ENCODE measurements around the gene WDR90. TPM values are rescaled to one million over a fixed set of nuclear protein-coding genes. Genes with fewer than 3 reads are reported as not detected.

The WDR90 gene
- polyA plus RNA-seq, 2 donors, result 19.5 to 45.3 TPM

DNA sequence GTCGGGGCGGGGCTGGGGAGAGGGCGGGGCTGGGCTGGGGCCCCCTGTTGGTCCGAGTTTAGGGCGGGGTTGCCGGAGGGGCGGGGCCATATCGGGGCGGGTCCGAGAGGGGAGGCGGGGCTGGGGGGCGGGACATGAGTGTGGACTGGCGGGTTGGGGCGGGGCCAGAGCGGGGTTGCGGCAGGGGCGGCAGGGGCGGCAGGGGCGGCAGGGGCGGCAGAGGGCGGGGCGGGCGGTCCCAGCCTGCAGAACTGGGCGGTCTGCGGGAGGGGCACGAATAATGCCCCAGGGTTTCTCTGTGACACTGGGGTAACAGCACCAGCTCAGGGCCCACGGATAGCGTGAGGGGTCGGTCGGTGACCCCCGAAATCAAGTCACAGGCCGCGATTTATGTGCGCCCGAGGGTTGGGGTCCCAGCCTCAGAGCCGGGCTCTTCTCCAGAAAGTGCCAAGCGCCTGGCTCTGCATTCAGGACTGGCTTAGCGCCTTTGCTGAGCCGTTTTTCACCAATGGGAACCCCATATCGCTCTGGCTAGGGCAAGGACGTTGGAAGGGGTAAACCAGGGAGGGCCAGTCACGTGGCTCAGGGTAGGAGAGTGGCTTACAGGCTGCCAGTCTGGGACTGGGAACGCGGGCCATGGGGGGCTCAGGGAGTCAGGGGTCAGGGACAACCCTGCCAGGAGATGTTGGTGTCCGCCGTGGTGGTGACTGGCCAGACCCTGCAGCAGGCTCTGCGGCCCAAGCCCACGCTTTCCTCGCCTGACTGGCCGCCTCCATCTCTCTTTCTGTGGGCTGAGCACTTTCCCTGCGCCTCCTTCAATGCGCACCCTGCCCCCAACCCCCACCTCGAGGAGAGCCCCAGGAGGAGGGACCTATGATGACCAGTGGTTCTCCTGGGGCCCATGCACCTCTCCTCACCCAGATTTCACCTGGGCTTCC is 11.8 kb upstream of the WDR90 start:
- WGBS, 2 donors, result 16 to 21% methylated on average over 38 to 53 of the region's 53 CpGs

GRCh38 chr16:638034-638543 is 11.1 kb upstream of the WDR90 start:
- Histone ChIP-seq H3K9me3 (ENCODE audit: control insufficient read depth in 2 of 2, insufficient read depth in 1 of 2, low read depth in 1 of 2, low read length in 1 of 2) (no peaks in the 10 kb centered on the region), H3K27ac (ENCODE audit: low read depth in 2 of 2, low read length in 1 of 2) (no peak overlapping the region), H3K4me1 (ENCODE audit: control insufficient read depth in 2 of 2, insufficient read depth in 2 of 2, low read length in 1 of 2) (peaks cover 0 to 22% of the 10 kb centered on the region in 2 donors), H3K4me3 (ENCODE audit: low read depth in 1 of 2, low read length in 2 of 2) (no peak overlapping the region), H3K36me3 (ENCODE audit: control insufficient read depth in 2 of 2, insufficient read depth in 2 of 2, low read length in 1 of 2) (peaks cover 0 to 12% of the 10 kb centered on the region in 2 donors), H3K27me3 (ENCODE audit: control insufficient read depth in 1 of 2, insufficient read depth in 2 of 2, low read length in 2 of 2) (no peaks in the 10 kb centered on the region)
- 82 to 87% methylated on average over 15 of the region's 15 CpGs for WGBS, 2 donors

More for the DNA sequence above, 11.8 kb upstream of the WDR90 start:
- H3K4me3 ChIP-seq (ENCODE audit: low read depth in 1 of 2, low read length in 2 of 2), result peak overlapping the region; percentile 68 to 90
- H3K4me1 ChIP-seq (ENCODE audit: control insufficient read depth in 2 of 2, insufficient read depth in 2 of 2, low read length in 1 of 2), result peaks cover 0 to 15% of the 10 kb centered on the region in 2 donors
- H3K36me3 ChIP-seq (ENCODE audit: control insufficient read depth in 2 of 2, insufficient read depth in 2 of 2, low read length in 1 of 2), result peaks cover 0 to 15% of the 10 kb centered on the region in 2 donors
- no peaks in the 10 kb centered on the region for H3K9me3 ChIP-seq (ENCODE audit: control insufficient read depth in 2 of 2, insufficient read depth in 1 of 2, low read depth in 1 of 2, low read length in 1 of 2)
- no peaks in the 10 kb centered on the region for H3K27me3 ChIP-seq (ENCODE audit: control insufficient read depth in 1 of 2, insufficient read depth in 2 of 2, low read length in 2 of 2)
- peak overlapping the region; percentile 95 to 99 for H3K27ac ChIP-seq (ENCODE audit: low read depth in 2 of 2, low read length in 1 of 2)

DNA sequence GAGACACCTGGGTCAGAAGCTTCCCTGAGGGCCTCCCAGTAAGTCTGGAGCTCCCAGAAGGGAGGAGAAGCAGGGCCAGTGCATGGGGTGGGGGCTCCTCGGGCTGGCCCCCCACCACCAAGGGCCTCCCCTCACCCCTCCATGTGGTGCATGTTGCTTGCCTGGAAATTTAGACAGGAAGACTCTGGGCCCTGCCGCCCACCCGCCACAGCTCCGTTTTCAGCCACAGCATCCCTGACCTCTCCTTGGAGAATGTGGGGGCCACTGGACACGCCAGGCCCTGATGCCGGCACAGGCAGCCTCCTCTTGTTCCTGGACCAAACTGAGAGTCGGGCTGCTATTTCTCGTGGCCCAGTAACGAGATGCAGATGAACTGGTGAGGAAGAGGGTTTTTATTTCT is 10.3 kb upstream of the WDR90 start:
- Histone ChIP-seq H3K9me3 (ENCODE audit: control insufficient read depth in 2 of 2, insufficient read depth in 1 of 2, low read depth in 1 of 2, low read length in 1 of 2) (no peaks in the 10 kb centered on the region), H3K27ac (ENCODE audit: low read depth in 2 of 2, low read length in 1 of 2) (no peak overlapping the region), H3K4me3 (ENCODE audit: low read depth in 1 of 2, low read length in 2 of 2) (no peak overlapping the region), H3K4me1 (ENCODE audit: control insufficient read depth in 2 of 2, insufficient read depth in 2 of 2, low read length in 1 of 2) (peaks cover 0 to 23% of the 10 kb centered on the region in 2 donors), H3K36me3 (ENCODE audit: control insufficient read depth in 2 of 2, insufficient read depth in 2 of 2, low read length in 1 of 2) (peaks cover 0 to 5% of the 10 kb centered on the region in 2 donors), H3K27me3 (ENCODE audit: control insufficient read depth in 1 of 2, insufficient read depth in 2 of 2, low read length in 2 of 2) (no peaks in the 10 kb centered on the region)
- WGBS, 2 donors, result 74 to 85% methylated on average over 9 of the region's 9 CpGs

DNA sequence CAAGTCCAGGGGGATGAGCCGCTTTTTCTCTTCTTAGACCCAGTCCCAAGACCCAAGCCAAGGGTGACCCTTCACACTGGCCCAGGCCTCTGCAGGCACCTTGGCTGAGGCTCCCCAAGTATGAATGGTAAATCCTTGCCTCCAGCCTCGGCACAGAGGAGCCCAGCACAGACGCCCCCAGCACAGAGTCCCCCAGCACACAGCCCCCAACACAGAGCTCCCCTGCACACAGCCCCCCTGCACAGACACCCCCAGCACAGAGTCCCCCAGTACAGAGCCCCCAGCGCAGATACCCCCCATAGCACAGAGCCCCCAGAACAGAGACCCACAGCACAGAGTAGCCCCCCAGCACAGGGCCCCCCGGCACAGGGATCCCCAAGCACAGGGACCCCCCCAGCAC is 8.6 kb upstream of the WDR90 start:
- no peak overlapping the region for H3K4me3 ChIP-seq (ENCODE audit: low read depth in 1 of 2, low read length in 2 of 2)
- no peaks in the 10 kb centered on the region for H3K9me3 ChIP-seq (ENCODE audit: control insufficient read depth in 2 of 2, insufficient read depth in 1 of 2, low read depth in 1 of 2, low read length in 1 of 2)
- 87 to 92% methylated on average over 5 of the region's 5 CpGs for WGBS, 2 donors
- no peaks in the 10 kb centered on the region for H3K36me3 ChIP-seq (ENCODE audit: control insufficient read depth in 2 of 2, insufficient read depth in 2 of 2, low read length in 1 of 2)
- no peaks in the 10 kb centered on the region for H3K27me3 ChIP-seq (ENCODE audit: control insufficient read depth in 1 of 2, insufficient read depth in 2 of 2, low read length in 2 of 2)
- no peak overlapping the region for H3K27ac ChIP-seq (ENCODE audit: low read depth in 2 of 2, low read length in 1 of 2)
- H3K4me1 ChIP-seq (ENCODE audit: control insufficient read depth in 2 of 2, insufficient read depth in 2 of 2, low read length in 1 of 2), result peaks cover 0 to 13% of the 10 kb centered on the region in 2 donors

- Histone ChIP-seq H3K9me3 (ENCODE audit: control insufficient read depth in 2 of 2, insufficient read depth in 1 of 2, low read depth in 1 of 2, low read length in 1 of 2) (no peaks in the 10 kb centered on the region), H3K4me3 (ENCODE audit: low read depth in 1 of 2, low read length in 2 of 2) (peak within 1 kb of the TSS; percentile 62 to 63), H3K4me1 (ENCODE audit: control insufficient read depth in 2 of 2, insufficient read depth in 2 of 2, low read length in 1 of 2) (peaks cover 0 to 12% of the 10 kb centered on the region in 2 donors), H3K27me3 (ENCODE audit: control insufficient read depth in 1 of 2, insufficient read depth in 2 of 2, low read length in 2 of 2) (no peaks in the 10 kb centered on the region), H3K27ac (ENCODE audit: low read depth in 2 of 2, low read length in 1 of 2) (peak within 1 kb of the TSS; percentile 62 to 68), H3K36me3 (ENCODE audit: control insufficient read depth in 2 of 2, insufficient read depth in 2 of 2, low read length in 1 of 2) (no peaks in the 10 kb centered on the region)
- 1 to 2% methylated on average over 62 to 81 of the region's 81 CpGs for WGBS, 2 donors
These were observed 7.6 kb upstream of the WDR90 start, which contains the start of gene MCRIP2 for GRCh38 chr16:641326-642188. Gene MCRIP2 (plus strand): TSS chr16:641828. CDS start chr16:641992, 164 bp downstream.

DNA sequence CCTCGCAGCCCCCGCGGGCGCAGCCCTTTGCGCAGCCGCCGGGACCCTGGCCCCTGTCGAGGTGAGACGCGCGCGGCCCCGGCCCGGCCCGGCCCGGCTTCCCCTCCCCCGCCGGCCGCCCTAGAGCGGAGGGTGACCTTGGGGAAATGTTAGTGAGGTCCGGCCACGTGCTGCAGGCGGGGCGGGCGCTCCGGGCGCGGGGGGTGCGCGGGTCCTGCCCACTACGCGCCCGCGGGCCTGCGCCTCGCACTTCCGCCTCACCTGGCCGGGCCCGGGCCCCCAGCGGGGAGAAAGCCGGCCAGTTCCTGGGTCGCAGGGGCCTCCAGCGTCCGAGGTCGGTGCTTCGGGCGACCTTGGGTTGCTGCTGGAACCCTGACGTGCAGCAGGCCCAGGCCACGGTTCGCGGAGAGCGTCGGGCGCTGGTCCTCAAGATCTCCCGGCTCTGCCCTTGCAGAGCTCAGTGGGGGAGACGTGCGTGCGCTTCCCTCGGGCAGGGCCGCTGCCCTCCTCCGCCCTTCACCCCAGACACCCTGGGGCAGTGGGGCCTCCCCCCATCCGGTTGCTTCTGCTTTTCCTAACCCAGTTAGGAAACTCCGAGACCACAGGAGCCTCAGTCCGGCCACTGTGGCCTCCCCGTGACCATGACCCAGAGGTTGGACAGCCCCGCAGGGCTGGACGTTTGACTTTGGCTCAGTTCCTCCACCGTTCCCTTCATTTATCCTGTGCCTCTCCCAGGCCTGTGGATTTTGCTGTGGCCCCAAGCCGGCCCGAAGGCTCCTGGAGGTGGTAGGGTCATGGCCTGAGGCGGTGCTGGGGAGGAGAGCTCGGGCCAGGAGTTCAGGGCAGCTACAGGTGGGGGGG is 6.7 kb upstream of the WDR90 start:
- Histone ChIP-seq H3K4me1 (ENCODE audit: control insufficient read depth in 2 of 2, insufficient read depth in 2 of 2, low read length in 1 of 2) (peaks cover 4 to 14% of the 10 kb centered on the region in 2 donors), H3K4me3 (ENCODE audit: low read depth in 1 of 2, low read length in 2 of 2) (peak overlapping the region; percentile 62 to 63), H3K36me3 (ENCODE audit: control insufficient read depth in 2 of 2, insufficient read depth in 2 of 2, low read length in 1 of 2) (no peaks in the 10 kb centered on the region), H3K27ac (ENCODE audit: low read depth in 2 of 2, low read length in 1 of 2) (peak overlapping the region; percentile 62 to 68), H3K9me3 (ENCODE audit: control insufficient read depth in 2 of 2, insufficient read depth in 1 of 2, low read depth in 1 of 2, low read length in 1 of 2) (no peaks in the 10 kb centered on the region), H3K27me3 (ENCODE audit: control insufficient read depth in 1 of 2, insufficient read depth in 2 of 2, low read length in 2 of 2) (no peaks in the 10 kb centered on the region)
- WGBS, 2 donors, result 4 to 5% methylated on average over 67 to 72 of the region's 72 CpGs

DNA sequence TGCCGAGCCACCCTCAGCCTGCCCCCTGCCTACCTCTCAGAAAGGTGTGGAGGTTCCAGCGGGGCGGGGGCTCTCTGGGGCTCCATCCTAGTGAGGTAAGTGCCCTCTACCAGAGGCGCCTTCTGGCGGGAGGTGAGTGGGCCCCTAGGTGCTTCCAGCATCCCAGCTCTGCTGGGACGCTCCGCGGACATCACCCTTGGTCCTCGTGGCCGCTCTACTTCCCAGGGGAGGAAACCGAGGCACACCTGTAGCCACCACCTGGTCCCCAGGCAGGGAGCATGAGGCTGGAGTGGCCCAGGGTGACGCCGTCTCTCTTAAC is 6.2 kb upstream of the WDR90 start:
- 79 to 83% methylated on average over 13 of the region's 13 CpGs for WGBS, 2 donors
- peak overlapping the region; percentile 61 to 63 for H3K27ac ChIP-seq (ENCODE audit: low read depth in 2 of 2, low read length in 1 of 2)
- H3K4me3 ChIP-seq (ENCODE audit: low read depth in 1 of 2, low read length in 2 of 2), result peak overlapping the region in 1 of 2 donors; percentile 63

DNA sequence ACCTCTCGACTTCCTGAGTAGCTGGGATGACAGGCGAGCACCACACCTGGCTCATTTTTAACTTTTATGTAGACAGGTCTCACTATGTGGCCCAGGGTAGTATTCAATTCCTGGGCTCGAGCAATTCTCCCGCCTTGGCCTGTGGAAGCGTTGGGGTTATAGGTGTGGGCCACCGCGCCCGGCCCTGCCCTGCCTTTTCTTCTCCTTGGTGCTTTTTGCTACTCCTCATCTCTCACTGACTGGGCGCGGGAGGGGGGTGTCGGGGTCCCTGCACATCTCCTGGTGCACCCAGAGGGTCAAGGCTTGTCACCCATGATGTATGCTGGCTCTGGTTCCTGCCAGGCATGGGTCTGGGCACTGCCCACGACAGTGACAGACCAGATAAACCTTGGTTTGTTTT is 4.6 kb upstream of the WDR90 start:
- Histone ChIP-seq H3K4me3 (ENCODE audit: low read depth in 1 of 2, low read length in 2 of 2) (no peak overlapping the region), H3K9me3 (ENCODE audit: control insufficient read depth in 2 of 2, insufficient read depth in 1 of 2, low read depth in 1 of 2, low read length in 1 of 2) (no peaks in the 10 kb centered on the region), H3K4me1 (ENCODE audit: control insufficient read depth in 2 of 2, insufficient read depth in 2 of 2, low read length in 1 of 2) (peaks cover 11 to 20% of the 10 kb centered on the region in 2 donors), H3K27me3 (ENCODE audit: control insufficient read depth in 1 of 2, insufficient read depth in 2 of 2, low read length in 2 of 2) (no peaks in the 10 kb centered on the region), H3K27ac (ENCODE audit: low read depth in 2 of 2, low read length in 1 of 2) (no peak overlapping the region), H3K36me3 (ENCODE audit: control insufficient read depth in 2 of 2, insufficient read depth in 2 of 2, low read length in 1 of 2) (no peaks in the 10 kb centered on the region)
- 88 to 90% methylated on average over 12 of the region's 12 CpGs for WGBS, 2 donors

More for the DNA sequence above, 6.2 kb upstream of the WDR90 start:
- no peaks in the 10 kb centered on the region for H3K36me3 ChIP-seq (ENCODE audit: control insufficient read depth in 2 of 2, insufficient read depth in 2 of 2, low read length in 1 of 2)
- peaks cover 9 to 17% of the 10 kb centered on the region in 2 donors for H3K4me1 ChIP-seq (ENCODE audit: control insufficient read depth in 2 of 2, insufficient read depth in 2 of 2, low read length in 1 of 2)
- H3K27me3 ChIP-seq (ENCODE audit: control insufficient read depth in 1 of 2, insufficient read depth in 2 of 2, low read length in 2 of 2), result no peaks in the 10 kb centered on the region
- H3K9me3 ChIP-seq (ENCODE audit: control insufficient read depth in 2 of 2, insufficient read depth in 1 of 2, low read depth in 1 of 2, low read length in 1 of 2), result no peaks in the 10 kb centered on the region
